H1 (cell line): Measurements from ENCODE around the gene OR52W1.

Experiments
- CTCF ChIP-seq, 3 experiments: IDR thresholded peaks; 1 replicate in 2 of 3; 2 replicates in 1 of 3; pipeline versions ENCODE4 v1.5.1 to v1.6.1; 2011; ENCODE audit warnings: low read length in 3 of 3, mild to moderate bottlenecking in 3 of 3, inconsistent platforms in 2 of 3, low read depth in 1 of 3, moderate library complexity in 1 of 3; ENCODE audit not compliant: insufficient read depth in 1 of 3; ENCODE audit errors: control extremely low read depth in 1 of 3
- POLR2A ChIP-seq, 2 experiments: IDR thresholded peaks; 1 replicate in 1 of 2; 2 replicates in 1 of 2; pipeline ENCODE4 v1.6.1; 2011; ENCODE audit warnings: low read depth in 2 of 2, low read length in 2 of 2, mild to moderate bottlenecking in 2 of 2; ENCODE audit errors: control extremely low read depth in 1 of 2
- POLR2AphosphoS5 ChIP-seq: IDR thresholded peaks from 2 replicates; pipeline ENCODE4 v1.6.1; 2011; ENCODE audit warnings: low read depth, low read length
- RFX5 ChIP-seq: IDR thresholded peaks from 2 replicates; pipeline ENCODE4 v1.6.1; 2011; ENCODE audit warnings: low read depth, low read length, improper control_type of control experiment, borderline replicate concordance
- SUZ12 ChIP-seq: fragments of 200-600 bp; sonication (generic); IDR thresholded peaks from 2 replicates; pipeline ENCODE4 v1.6.1; 2012; ENCODE audit warnings: mild to moderate bottlenecking, inconsistent platforms, low read length, moderate library complexity, mixed read lengths

DNA sequence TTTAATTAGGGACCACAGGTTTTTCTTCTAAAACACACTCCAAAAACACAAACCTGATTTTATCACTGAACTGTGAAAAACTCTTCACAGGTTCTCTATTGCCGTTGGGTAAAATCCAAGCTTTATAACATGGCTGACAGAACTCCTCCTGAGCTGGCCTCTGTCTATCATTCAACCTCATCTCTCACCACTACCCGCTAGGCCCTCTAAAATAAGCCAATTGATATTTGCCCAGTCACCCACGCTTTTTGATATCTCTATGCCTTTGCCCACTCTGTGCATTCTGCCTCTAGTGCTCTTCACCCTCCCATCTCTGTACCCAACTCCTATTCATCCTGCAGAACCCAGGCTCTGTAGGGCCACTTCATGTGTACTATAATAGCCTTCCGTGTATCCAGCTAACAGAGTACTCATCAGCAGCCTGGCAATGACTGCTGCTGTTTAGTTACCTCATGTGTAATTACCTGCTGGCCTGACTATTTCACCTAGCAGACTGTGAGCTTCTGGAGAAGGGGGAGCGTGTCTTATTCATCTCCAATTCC is 38.8 kb downstream of the OR52W1 start:
- no peak for TF ChIP-seq POLR2A (IDR thresholded peaks at IDR 0.05; ENCODE audit: control extremely low read depth in 1 of 2, low read depth in 2 of 2, low read length in 2 of 2)
- no peak for TF ChIP-seq RFX5
- no peak for TF ChIP-seq POLR2AphosphoS5
- TF ChIP-seq SUZ12 = no peak
- no peak for TF ChIP-seq CTCF (IDR thresholded peaks at IDR 0.05; ENCODE audit: control extremely low read depth in 1 of 3, insufficient read depth in 1 of 3, low read depth in 1 of 3, low read length in 3 of 3)
